HL-60 (cell line): ENCODE measurements around the gene CYP27A1.
"Not testable (repeated sequence)": the region's sequence is repeated elsewhere in the genome, so short reads cannot be mapped to it uniquely, and the experiment has no call there.

Experiments used
- DNase-seq, 2 experiments: peaks; one replicate each; pipeline ENCODE4 v3.0.0-alpha.2; 2010 to 2020; ENCODE audit warnings: low read depth in 1 of 2, low spot score in 1 of 2
- H3K27ac ChIP-seq: fragments of 250-450 bp; sonication (Bioruptor Pico); replicated peaks from 2 replicates; pipeline ENCODE4 v1.5.1; 2020; ENCODE audit warnings: mild to moderate bottlenecking, moderate library complexity
- H3K27me3 ChIP-seq: fragments of 250-450 bp; sonication (Bioruptor Pico); 2 replicates; pipeline ENCODE4 v1.5.1; 2021; ENCODE audit warnings: mild to moderate bottlenecking, moderate library complexity; ENCODE audit not compliant: insufficient read depth, poor library complexity, severe bottlenecking
- H3K4me3 ChIP-seq: replicated peaks from 2 replicates; pipeline ENCODE4 v1.5.1; 2011; ENCODE audit warnings: mild to moderate bottlenecking, control low read depth, low read length; ENCODE audit not compliant: insufficient read depth
- CTCF ChIP-seq: IDR thresholded peaks from one replicate; pipeline ENCODE4 v1.5.1; 2011; ENCODE audit warnings: low read length, control low read depth, inconsistent platforms; ENCODE audit not compliant: insufficient read depth
- GABPA ChIP-seq: IDR thresholded peaks from 2 replicates; pipeline ENCODE4 v1.6.1; 2012; ENCODE audit warnings: low read depth
- POLR2AphosphoS5 ChIP-seq: IDR thresholded peaks from 2 replicates; pipeline ENCODE4 v1.6.1; 2012; ENCODE audit warnings: low read depth
- REST ChIP-seq: IDR thresholded peaks from 2 replicates; pipeline ENCODE4 v1.6.1; 2012; ENCODE audit warnings: low read depth; ENCODE audit not compliant: insufficient replicate concordance
- SPI1 ChIP-seq: IDR thresholded peaks from 2 replicates; pipeline ENCODE4 v1.6.1; 2012; ENCODE audit warnings: low read depth, mild to moderate bottlenecking, borderline replicate concordance

The CYP27A1 gene

GRCh38 chr2:218761795-218762194 is 20.2 kb upstream of the CYP27A1 start:
- DNase-seq = no peak
- TF ChIP-seq CTCF = no peak
- no peak for TF ChIP-seq SPI1
- TF ChIP-seq GABPA = no peak
- TF ChIP-seq REST = no peak
- no peak for TF ChIP-seq POLR2AphosphoS5
- Histone ChIP-seq H3K27me3 (no peaks in the 10 kb centered on the region), H3K27ac (no peak overlapping the region), H3K4me3 (no peak overlapping the region)

GRCh38 chr2:218772759-218773158 is 9.2 kb upstream of the CYP27A1 start:
- not testable (repeated sequence) for H3K27me3 ChIP-seq, H3K27ac ChIP-seq, H3K4me3 ChIP-seq, DNase-seq

- DNase-seq = no peak
- Histone ChIP-seq H3K27me3 (no peaks in the 10 kb centered on the region), H3K4me3 (no peak overlapping the region), H3K27ac (no peak overlapping the region)
- no peak for TF ChIP-seq POLR2AphosphoS5
- no peak for TF ChIP-seq SPI1
- TF ChIP-seq GABPA = no peak
- TF ChIP-seq REST = no peak
- no peak for TF ChIP-seq CTCF
Measured at GRCh38 chr2:218773881-218774280, 8.1 kb upstream of the CYP27A1 start.

- DNase-seq = peak in 1 of 2 experiments; percentile 20
- TF ChIP-seq CTCF (no peak), GABPA (no peak), POLR2AphosphoS5 (no peak), REST (no peak), SPI1 (peak; percentile 79)
- Histone ChIP-seq H3K4me3 (no peak overlapping the region), H3K27ac (no peak overlapping the region; the same call in none of the 2 replicates), H3K27me3 (no peaks in the 10 kb centered on the region)
Measured at GRCh38 chr2:218776488-218776887, 5.5 kb upstream of the CYP27A1 start.
